Keratinocyte (primary cell): Measurements from ENCODE around the gene LAMA3.

Source experiments
- CTCF ChIP-seq, 3 experiments: IDR thresholded peaks in 1 of 3; conservative IDR thresholded peaks in 1 of 3; optimal IDR thresholded peaks in 1 of 3; 2 replicates in 2 of 3; 3 replicates in 1 of 3; pipeline versions ENCODE3 to v1.5.1; 2011; ENCODE audit warnings: low read length in 3 of 3, mild to moderate bottlenecking in 3 of 3, moderate library complexity in 2 of 3, control low read depth in 1 of 3, inconsistent platforms in 1 of 3; ENCODE audit not compliant: insufficient read depth in 2 of 3; ENCODE audit errors: extremely low read depth in 1 of 3
- EZH2 ChIP-seq: IDR thresholded peaks from one replicate; pipeline ENCODE4 v1.6.1; 2012; ENCODE audit warnings: inconsistent platforms, mild to moderate bottlenecking, low read length, moderate library complexity

DNA sequence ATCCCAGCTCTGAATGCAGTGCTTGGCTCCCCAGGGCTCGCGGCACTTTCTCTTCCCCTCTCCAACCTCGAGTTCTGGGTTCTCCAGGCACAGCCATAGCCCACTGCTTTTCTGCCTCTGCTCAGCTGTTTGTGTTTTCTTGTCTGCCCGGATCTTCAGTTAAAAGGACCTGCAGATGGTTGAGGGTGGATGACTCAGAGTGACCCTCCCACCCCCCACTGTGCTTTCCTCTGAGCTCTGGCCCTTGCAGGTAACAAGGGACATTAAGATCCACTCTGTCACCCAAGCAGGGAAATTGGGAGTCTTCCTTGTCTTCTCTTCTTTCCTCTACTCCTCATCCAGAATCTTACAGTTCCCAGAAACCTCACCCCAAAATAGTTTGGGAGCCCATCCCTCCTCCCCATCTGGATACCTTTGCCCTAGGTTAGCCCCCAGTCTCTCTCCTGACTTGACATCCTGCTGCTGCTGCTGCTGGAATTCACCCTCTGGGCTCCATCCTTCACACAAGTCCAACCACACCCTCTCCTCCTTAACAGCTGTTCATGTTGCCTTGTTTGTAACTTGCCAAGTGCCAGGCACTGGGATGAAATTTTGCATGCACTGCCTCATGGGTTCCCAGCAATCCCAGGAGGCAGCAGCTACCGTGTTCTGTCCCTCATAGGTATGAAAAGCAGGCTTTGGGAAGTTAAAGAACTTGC is 167.4 kb downstream of the LAMA3 start:
- TF ChIP-seq CTCF (optimal IDR thresholded peaks at IDR 0.05 in 1 of 3, IDR thresholded peaks at IDR 0.05 in 1 of 3, conservative IDR thresholded peaks at IDR 0.05 in 1 of 3; ENCODE audit: extremely low read depth in 1 of 3, insufficient read depth in 2 of 3, low read length in 3 of 3) (no peak), EZH2 (no peak)
